DOHH2 (cell line): ENCODE measurements around the gene SPSB1.

Experiments
- EZH2phosphoT487 ChIP-seq: fragments of 200-600 bp; sonication (generic); IDR thresholded peaks from 2 replicates; pipeline ENCODE4 v1.6.1; 2017; ENCODE audit warnings: borderline replicate concordance, mild to moderate bottlenecking, antibody characterized with exemption, low read length, moderate library complexity, mixed read lengths
- TF ChIP-seq, protein P1 (sequence below): fragments of 200-600 bp; sonication (generic); IDR thresholded peaks from one replicate; pipeline ENCODE4 v1.5.1; 2014; ENCODE audit warnings: antibody characterized with exemption, mild to moderate bottlenecking, low read depth, low read length; ENCODE audit not compliant: poor library complexity, severe bottlenecking

DNA sequence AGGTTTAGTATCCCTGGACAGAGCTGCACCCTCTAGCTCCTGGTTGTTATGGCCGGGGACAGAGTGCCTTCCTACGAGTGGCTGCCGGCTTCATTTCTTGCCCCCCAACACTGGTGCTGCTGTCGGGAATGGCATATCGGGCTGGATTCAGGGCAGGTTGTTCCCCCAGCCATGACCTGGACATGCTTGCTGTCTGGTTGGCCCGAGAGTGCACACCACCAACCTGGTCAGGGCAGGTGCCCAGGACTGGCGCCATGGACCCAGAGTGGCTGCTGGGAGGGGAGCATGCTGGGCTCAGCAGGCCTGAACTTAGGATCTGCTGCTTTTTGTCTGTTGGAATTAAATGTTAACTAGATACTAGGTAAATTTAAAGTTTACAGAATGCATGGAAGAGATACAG is 36.4 kb upstream of the SPSB1 start:
- TF ChIP-seq EZH2phosphoT487, result no peak
- TF ChIP-seq, protein P1, sequence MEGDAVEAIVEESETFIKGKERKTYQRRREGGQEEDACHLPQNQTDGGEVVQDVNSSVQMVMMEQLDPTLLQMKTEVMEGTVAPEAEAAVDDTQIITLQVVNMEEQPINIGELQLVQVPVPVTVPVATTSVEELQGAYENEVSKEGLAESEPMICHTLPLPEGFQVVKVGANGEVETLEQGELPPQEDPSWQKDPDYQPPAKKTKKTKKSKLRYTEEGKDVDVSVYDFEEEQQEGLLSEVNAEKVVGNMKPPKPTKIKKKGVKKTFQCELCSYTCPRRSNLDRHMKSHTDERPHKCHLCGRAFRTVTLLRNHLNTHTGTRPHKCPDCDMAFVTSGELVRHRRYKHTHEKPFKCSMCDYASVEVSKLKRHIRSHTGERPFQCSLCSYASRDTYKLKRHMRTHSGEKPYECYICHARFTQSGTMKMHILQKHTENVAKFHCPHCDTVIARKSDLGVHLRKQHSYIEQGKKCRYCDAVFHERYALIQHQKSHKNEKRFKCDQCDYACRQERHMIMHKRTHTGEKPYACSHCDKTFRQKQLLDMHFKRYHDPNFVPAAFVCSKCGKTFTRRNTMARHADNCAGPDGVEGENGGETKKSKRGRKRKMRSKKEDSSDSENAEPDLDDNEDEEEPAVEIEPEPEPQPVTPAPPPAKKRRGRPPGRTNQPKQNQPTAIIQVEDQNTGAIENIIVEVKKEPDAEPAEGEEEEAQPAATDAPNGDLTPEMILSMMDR, result no peak
